ENCODE measurements around the gene COASY. TPM values are rescaled to one million over a fixed set of nuclear protein-coding genes. Genes with fewer than 3 reads are reported as not detected.
"Not testable (repeated sequence)": the region's sequence is repeated elsewhere in the genome, so short reads cannot be mapped to it uniquely, and the experiment has no call there.

COASY gene
- total RNA-seq, 1 donor from 2014 or later, result 3.6 TPM

DNA sequence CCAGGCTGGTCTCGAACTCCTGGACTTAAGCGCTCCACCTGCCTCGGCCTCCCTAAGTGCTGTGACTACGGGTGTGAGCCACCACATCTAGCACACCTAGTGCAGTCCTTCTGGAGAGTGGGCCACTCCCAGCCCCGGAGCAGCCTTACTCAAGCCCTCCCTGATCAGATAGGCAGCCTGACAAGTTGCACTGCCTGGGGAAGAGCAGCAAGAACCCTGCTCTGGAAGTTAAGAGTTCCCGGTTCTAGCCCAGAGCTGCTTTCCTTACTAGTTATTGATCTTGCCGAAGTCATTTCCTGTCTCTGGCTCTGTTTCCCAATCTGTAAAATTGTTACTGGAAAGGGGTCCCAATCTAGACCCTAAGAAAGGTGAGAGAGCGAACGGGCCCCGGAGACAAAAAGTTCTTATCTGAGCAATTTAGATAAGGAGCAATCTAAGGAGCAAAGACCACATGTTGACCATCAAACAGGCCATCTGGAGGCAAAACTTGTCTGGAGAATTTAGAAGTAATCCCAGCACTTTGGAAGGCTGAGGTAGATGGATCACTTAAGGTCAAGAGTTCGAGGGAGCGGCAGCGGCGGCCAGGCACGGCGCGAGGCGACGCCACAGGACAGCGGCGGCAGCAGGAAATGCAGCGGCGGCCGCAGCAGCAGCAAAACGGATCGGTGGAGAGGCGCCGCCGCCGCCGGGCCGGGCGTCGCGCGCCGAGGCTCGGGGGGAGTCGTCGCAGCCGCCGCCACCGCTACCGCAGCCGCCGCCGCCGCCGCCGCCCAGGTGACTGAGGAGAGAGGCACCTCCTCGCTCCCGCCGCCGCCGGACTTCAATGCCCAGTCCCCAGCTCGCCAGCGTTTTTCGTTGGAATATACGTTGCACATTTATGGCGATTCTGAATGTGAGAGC lies 30.2 kb upstream of the COASY start:
- peak; percentile 32 for DNase-seq

DNA sequence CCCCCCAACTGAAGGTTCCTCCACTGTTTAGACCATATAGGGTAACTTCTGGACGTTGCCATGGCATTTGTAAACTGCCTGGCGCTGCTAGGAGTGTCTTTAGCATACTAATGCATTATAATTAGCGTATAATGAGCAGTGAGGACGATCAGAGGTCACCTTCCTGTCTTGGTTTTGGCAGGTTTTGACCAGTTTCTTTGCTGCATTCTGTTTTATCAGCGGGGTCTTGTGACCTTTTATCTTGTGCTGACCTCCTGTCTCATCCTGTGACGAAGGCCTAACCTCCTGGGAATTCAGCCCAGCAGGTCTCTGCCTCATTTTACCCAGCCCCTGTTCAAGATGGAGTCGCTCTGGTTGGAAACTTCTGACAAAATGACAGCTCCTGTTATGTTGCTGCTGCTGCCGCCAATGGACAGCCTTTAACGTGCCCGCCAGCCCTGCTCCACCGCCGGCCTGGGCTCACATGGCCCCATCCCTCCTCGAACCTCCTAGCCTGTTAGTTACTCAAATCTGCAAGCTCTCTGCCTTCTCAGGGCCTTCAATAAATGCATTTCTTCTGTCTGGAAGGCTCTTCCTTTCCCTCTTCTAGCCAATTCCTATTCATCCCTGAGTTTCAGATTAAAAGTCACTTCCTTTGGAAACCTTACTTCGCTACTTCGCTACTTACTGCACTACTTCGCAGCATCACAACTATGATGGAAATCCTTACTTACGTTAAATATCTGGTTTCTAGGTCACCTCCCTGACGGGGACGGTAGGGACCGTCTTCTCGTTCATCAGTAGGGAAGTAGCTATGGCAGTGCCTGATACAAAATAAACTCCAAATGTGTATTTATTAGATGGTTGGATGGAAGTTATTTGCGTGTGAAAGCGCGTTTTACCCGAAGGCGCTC lies 26.5 kb upstream of the COASY start:
- DNase-seq, result no peak

DNA sequence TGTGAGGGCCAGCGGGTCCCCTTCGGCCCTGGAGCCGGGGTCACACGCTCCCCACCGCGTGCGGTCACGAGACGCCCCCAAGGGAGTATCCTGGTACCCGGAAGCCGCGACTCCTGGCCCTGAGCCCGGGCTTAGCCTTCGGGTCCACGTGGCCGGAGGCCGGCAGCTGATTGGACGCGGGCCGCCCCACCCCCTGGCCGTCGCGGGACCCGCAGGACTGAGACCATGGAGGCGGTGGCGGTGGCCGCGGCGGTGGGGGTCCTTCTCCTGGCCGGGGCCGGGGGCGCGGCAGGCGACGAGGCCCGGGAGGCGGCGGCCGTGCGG lies 25.9 kb upstream of the COASY start, which contains the start of gene NAGLU:
Gene NAGLU, plus strand, starts transcription at position 194 of the 324 bp plus-strand sequence. Its CDS starts 32 bp downstream, at position 226.
- DNase-seq, result peak; percentile 80

DNA sequence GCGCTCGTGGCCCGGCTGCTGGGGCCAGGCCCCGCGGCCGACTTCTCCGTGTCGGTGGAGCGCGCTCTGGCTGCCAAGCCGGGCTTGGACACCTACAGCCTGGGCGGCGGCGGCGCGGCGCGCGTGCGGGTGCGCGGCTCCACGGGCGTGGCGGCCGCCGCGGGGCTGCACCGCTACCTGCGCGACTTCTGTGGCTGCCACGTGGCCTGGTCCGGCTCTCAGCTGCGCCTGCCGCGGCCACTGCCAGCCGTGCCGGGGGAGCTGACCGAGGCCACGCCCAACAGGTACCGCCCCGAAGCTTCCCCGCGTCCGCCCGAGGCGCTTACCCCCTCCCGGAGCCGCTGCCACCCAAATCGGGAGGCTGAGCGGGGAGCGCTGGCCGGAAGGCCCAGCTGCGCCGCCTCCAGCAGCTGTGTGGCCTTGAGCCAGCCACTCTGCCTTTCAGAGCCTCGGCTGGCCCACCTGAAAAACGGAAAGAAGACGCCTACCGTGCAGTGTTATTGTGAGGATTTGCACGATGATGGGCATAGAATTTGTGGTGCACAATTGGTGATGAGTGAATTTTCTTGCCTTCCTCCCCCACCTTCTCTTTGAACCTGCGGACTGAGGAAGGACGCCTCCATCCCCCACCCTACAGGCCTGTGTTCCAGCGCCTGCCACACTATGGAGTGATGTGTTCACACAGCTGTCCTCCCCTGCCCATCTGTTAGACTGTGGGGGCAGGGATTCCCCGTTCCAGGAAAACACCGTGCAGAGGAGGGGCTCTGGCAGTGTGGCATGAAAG lies 25.4 kb upstream of the COASY start:
- peak; percentile 74 for DNase-seq

DNA sequence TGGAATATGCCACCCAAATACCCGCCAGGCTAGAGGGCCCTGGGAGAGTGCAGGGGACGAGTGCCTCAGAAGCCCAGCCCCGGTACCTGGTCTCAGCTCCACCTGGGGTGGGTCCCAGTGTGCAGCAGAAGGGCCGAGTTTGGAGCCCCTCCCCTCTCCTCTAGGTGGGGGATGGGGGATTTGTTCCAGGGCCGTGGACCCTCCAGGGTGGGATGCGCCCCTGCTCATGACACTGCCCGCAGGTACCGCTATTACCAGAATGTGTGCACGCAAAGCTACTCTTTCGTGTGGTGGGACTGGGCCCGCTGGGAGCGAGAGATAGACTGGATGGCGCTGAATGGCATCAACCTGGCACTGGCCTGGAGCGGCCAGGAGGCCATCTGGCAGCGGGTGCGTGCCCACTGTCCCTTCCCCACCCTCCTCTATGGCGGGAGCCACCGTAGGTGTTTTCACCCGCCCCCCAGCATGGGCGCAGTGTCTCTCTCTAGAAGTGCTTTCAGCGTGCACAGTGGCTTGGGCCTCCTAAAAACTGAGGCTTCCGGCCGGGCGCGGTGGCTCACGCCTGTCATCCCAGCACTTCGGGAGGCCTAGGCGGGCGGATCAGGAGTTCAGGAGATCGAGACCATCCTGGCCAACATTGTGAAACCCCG lies 24.7 kb upstream of the COASY start:
- DNase-seq, result no peak

DNA sequence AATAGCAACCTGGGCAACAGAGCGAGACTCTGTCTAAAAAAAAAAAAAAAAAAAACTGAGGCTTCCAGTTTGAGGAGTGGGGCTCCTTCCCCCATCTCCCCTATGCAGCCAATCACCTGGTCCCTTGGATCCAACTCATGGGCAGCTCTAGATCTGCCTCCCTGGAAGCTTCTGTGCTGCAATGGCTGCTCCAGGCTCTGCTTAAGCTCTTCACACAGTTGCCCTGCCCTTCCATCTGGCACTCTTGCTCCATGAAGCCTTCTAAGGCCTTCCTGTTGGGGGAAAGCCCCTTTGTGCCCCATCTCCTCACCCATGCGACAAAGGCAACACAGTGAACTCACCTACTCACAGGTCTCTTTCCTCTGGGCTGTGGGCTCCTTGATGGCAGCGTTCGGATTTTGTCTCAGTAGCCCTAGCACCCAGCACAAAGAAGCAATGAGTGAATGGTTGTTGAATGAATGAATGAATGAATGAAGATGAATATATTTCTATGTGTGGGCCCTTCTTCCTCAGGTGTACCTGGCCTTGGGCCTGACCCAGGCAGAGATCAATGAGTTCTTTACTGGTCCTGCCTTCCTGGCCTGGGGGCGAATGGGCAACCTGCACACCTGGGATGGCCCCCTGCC lies 24.0 kb upstream of the COASY start:
- no peak for DNase-seq

DNA sequence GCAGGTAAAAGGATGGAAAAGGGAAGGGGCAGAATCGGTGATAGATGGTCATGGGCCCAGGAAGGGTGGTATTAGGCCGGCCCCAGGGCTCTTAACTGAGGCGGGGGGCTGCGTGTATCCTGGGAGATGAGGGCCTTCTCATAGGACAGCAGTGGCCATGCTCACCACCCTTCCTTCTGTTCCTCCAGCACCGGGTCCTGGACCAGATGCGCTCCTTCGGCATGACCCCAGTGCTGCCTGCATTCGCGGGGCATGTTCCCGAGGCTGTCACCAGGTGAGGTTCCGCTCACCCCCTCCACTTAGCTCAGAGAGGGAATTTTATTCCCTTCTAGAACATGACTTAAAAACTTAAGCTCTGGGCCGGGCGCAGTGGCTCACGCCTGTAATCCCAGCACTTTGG lies 23.5 kb upstream of the COASY start:
- no peak for DNase-seq

DNA sequence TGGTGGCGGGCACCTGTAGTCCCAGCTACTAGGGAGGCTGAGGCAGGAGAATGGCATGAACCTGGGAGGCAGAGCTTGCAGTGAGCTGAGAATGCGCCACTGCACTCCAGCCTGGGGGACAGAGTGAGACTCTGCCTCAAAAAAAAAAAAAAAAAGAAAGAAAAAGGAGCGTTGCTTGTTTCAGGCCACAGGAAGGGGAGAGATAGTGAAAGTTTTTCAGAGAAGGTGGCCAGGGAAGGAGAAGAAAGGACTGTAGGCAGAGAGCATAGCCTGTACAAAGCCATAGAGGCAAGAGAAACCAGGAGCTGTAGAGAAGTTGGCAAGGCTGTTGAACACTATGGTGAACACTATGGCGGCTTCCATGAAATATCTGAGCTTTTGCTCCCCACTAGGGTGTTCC lies 21.4 kb upstream of the COASY start:
- DNase-seq, result not testable (repeated sequence)

DNA sequence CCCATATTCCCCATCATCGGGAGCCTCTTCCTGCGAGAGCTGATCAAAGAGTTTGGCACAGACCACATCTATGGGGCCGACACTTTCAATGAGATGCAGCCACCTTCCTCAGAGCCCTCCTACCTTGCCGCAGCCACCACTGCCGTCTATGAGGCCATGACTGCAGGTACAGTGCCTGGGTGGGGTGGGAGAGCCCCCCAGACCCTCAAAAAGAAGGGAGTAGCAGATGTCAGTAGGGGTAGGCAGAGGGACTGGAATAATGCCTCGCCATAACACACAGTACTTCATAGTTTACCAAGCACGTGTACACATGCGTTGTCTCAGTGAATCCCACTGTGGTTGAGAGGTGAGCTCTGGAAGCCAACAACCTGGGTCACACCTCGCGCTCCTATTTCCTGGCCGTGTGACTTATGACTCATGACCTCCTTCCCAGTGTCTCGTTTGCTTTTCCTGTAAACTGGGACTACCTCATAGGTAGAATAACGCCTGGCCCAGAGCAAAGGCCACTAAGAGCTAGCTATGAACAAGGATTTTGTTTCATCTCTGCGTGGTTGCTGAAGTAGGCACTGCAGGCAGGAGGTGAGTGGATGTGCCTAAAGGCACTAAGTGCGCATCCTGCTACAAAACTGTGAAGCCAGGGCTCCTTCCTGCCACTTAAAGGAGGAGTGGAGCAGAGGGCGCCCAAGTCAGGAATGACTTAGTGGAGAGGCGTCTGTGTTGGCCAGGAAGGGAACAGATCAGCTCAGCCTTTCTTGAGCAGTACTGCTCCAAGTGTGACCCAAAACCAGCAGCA lies 20.7 kb upstream of the COASY start:
- no peak for DNase-seq

DNA sequence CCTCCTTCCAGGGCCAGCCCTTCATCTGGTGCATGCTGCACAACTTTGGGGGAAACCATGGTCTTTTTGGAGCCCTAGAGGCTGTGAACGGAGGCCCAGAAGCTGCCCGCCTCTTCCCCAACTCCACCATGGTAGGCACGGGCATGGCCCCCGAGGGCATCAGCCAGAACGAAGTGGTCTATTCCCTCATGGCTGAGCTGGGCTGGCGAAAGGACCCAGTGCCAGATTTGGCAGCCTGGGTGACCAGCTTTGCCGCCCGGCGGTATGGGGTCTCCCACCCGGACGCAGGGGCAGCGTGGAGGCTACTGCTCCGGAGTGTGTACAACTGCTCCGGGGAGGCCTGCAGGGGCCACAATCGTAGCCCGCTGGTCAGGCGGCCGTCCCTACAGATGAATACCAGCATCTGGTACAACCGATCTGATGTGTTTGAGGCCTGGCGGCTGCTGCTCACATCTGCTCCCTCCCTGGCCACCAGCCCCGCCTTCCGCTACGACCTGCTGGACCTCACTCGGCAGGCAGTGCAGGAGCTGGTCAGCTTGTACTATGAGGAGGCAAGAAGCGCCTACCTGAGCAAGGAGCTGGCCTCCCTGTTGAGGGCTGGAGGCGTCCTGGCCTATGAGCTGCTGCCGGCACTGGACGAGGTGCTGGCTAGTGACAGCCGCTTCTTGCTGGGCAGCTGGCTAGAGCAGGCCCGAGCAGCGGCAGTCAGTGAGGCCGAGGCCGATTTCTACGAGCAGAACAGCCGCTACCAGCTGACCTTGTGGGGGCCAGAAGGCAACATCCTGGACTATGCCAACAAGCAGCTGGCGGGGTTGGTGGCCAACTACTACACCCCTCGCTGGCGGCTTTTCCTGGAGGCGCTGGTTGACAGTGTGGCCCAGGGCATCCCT lies 18.5 kb upstream of the COASY start:
- DNase-seq, result no peak

DNA sequence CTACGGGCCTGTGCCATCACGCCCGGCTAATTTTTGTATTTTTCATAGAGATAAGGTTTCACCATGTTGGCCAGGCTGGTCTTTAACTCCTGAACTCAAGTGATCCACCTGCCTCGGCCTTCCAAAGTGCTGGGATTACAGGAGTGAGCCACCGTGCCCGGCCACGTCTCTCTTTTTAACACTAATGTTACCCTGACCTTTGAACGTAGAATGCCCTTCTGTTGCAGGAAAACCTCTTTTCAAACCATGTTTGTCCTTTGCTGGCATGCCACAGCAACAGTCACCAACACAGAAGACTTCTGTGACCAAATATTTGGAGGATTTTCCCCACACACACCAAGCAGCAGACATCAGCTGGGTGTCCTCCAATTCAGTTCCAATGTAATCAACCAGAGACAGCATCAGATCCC lies 17.1 kb upstream of the COASY start:
- no peak for DNase-seq

DNA sequence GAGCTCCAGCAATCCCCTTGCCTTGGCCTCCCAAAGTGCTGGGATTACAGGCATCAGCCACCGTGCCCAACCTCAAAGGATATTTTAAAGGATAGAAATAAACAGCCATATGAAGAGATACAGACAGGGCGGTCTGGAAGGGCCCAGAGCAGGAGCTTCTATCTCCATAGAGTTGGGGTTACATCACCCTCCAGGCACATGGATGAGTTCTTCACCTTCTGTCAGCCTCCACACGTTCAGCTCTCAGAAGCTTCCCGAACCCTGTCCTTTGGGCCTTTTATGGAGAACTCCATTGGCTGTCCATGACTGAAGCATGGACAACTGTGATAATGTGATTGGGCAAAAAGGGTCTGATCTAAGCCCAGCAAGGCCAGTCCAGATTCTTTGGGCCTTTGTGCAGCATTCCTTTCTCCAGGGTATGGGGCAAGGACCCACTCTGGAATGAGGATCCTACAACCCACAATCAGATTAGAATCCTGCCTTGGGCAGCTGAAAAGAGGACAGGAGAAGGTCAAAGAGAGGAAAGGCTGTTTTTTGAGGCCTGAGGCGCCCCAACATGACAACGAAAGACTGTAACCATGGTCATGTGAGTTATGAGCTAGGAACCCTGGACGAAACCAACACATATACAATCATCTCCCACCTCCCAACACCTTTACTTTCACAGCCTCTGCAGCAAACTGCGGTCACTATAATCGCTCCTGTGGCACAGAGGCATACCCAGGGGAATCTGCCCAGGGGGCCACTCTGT lies 16.0 kb upstream of the COASY start:
- not testable (repeated sequence) for DNase-seq

DNA sequence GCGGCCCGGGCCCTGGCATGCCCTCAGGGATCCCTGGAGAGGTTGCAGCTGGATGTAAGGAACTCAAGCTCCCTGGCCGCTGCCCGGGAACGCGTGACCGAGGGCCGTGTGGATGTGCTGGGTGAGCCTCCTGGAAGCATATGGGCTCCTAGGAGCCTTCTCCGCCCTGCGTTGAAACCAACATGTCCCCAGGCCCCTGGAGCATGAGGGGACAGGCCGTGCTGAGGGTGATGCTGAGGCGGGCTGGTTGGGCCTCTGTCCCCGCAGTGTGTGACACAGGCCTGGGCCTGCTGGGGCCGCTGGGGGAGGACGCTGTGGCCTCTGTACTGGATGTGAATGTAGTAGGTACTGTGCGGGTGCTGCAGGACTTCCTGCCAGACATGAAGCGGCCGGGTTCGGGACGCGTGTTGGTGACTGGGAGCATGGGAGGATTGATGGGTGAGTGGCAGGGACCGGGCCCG lies 14.9 kb upstream of the COASY start:
- DNase-seq, result no peak

DNA sequence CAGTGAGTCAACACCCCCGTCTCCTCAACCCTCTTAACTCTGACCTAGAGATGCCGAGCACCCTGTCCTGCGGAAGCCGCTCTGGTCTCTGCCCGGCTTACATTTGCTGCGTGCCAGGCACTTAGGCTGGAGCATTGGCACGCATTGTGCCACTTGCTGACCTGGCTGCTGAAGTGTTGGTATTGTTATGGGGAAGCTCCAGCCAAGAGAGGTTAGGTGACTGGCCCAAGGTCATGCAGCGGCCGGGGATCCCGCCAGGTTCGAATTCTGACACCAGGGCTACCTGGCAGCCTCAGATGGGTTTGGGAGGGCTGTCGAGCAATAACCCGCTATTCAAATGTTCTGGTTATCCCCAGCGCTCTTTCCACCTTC lies 14.3 kb upstream of the COASY start:
- no peak for DNase-seq

DNA sequence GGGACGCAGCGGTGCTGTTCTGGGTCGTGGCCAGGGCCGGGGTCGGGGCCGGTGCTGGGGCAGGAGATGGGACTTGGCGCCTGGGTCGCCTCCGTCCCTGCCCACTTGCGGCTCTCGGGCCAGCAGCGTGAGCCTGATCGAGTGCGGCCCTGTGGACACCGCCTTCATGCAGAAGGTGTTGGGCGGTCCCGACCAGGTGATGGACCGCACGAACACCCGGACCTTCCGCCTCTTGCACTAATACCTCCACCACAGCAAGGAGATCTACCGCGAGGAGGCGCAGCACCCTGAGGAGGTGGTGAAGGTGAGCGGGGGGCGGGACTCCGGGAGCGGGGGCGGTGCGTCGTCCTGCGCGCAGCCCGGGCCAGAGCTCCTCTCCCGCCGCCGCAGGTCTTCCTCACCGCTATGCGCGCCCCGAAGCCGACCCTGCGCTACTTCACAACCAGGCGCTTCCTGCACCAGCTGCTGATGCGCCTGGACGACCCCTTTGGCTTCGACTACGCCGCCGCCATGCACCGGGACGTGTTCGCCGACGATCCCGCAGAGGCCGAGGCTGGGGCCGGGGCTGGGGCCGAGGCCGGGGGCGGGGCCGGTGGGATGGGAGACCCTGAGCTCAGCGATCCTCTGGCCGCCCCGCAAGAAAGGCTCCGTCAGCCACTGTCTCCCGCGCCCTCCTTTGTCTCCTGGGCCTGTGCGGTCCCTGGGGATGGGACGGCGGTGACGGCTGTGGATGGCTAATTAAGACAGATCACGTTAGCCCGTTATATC lies 13.7 kb upstream of the COASY start:
- DNase-seq, result no peak

DNA sequence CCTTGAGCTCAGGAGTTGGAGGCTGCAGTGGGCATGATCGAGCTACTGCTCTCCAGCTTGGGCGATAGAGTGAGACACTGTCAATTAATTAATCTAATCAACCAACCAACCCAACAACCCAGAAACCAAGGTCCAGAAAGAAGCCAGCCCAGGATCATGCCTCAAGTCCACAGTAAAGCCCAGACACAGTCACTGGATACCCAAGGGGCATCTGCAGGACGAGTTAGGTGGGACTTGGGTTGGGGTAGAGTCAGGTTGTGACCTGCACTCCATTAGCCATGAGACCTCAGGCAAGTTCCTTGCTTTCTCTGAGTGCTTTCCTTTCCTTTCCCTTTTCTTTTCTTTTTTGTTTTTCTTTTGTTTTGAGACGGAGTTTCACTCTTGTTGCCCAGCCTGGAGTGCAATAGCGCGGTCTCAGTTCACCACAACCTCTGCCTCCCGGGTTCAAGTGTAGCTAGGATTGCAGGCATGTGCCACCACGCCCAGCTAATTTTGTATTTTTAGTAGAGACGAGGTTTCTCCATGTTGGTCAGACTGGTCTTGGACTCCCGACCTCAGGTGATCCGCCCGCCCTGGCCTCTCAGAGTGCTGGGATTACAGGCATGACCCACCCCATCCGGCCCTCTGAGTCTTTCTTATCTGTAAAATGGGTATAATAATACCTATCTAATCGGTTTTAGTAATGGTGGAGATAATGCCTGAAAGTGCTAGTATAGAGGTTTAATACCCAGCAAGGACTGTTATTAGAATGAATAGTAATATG lies 12.8 kb upstream of the COASY start:
- DNase-seq, result no peak

DNA sequence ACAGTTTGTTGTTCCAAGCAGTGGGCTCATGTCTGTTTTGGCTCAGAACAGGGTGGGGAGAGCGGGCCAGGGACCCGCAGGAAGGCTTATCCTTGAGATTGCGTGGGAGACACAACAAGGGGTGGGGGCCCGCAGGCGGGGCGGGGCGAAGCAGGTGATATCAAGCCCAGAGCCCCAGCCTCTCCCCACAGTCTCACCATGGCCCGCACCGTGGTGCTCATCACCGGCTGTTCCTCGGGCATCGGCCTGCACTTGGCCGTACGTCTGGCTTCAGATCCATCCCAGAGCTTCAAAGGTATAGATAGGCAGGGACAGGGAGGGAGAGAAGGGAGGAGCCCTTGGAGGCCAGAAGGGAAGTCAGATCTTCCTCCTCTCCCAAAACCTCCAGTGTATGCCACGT lies 9.2 kb upstream of the COASY start, which contains the start of gene HSD17B1:
Gene HSD17B1, plus strand, starts transcription at position 188 of the 400 bp plus-strand sequence. Its CDS starts 11 bp downstream, at position 199.
- not testable (repeated sequence) for DNase-seq
